ENCODE results near the gene ZNF584.

ZNF584 gene

GRCh38 chr19:58379246-58379645, 29.2 kb upstream of the ZNF584 start:
- H3K36me3 ChIP-seq (ENCODE audit: insufficient read depth, low read length): no peaks in the 10 kb centered on the region
- no peaks in the 10 kb centered on the region for H3K9me3 ChIP-seq (ENCODE audit: insufficient read depth, low read depth, low read length)
- no peaks in the 10 kb centered on the region for H4K20me1 ChIP-seq (ENCODE audit: insufficient read depth, low read length, poor library complexity, severe bottlenecking)
- TF ChIP-seq CTCF (conservative IDR thresholded peaks at IDR 0.05; ENCODE audit: low read length) (no peak), EZH2phosphoT487 (IDR thresholded peaks at IDR 0.05; ENCODE audit: borderline replicate concordance) (no peak)
- H3K9me2 ChIP-seq (replicated peaks; ENCODE audit: low read depth, low read length): no peaks in the 10 kb centered on the region
- no peak overlapping the region for H2AFZ ChIP-seq (ENCODE audit: low read length)
- no peaks in the 10 kb centered on the region for H3F3A ChIP-seq (ENCODE audit: low read depth)
- peaks cover 9% of the 10 kb centered on the region for H3K4me1 ChIP-seq (ENCODE audit: insufficient read depth, low read length, poor library complexity, severe bottlenecking)
- no peaks in the 10 kb centered on the region for H3K27me3 ChIP-seq (ENCODE audit: insufficient read depth, low read length, poor library complexity, severe bottlenecking)
- H3K4me2 ChIP-seq (ENCODE audit: low read depth, low read length, poor library complexity, severe bottlenecking): peak overlapping the region; percentile 81
- peak overlapping the region; percentile 77 for H3K4me3 ChIP-seq (ENCODE audit: low read length, poor library complexity, severe bottlenecking)
- H3K79me2 ChIP-seq (ENCODE audit: insufficient read depth, low read length): no peaks in the 10 kb centered on the region
- H3K9ac ChIP-seq (ENCODE audit: low read depth, low read length, poor library complexity, severe bottlenecking): peak overlapping the region; percentile 83

GRCh38 chr19:58380037-58380661, 28.3 kb upstream of the ZNF584 start:
- no peaks in the 10 kb centered on the region for H3K36me3 ChIP-seq (ENCODE audit: insufficient read depth, low read length)
- no peaks in the 10 kb centered on the region for H3F3A ChIP-seq (ENCODE audit: low read depth)
- H3K9me3 ChIP-seq (ENCODE audit: insufficient read depth, low read depth, low read length): no peaks in the 10 kb centered on the region
- peak overlapping the region; percentile 83 for H3K9ac ChIP-seq (ENCODE audit: low read depth, low read length, poor library complexity, severe bottlenecking)
- peaks cover 11% of the 10 kb centered on the region for H3K4me1 ChIP-seq (ENCODE audit: insufficient read depth, low read length, poor library complexity, severe bottlenecking)
- no peaks in the 10 kb centered on the region for H3K9me2 ChIP-seq (replicated peaks; ENCODE audit: low read depth, low read length)
- H3K27me3 ChIP-seq (ENCODE audit: insufficient read depth, low read length, poor library complexity, severe bottlenecking): no peaks in the 10 kb centered on the region
- peak overlapping the region; percentile 77 for H3K4me3 ChIP-seq (ENCODE audit: low read length, poor library complexity, severe bottlenecking)
- H2AFZ ChIP-seq (ENCODE audit: low read length): peak overlapping the region; percentile 92
- H3K79me2 ChIP-seq (ENCODE audit: insufficient read depth, low read length): peaks cover 6% of the 10 kb centered on the region; the same call in 1 of the 2 replicates
- peak overlapping the region; percentile 81 for H3K4me2 ChIP-seq (ENCODE audit: low read depth, low read length, poor library complexity, severe bottlenecking)
- no peak for TF ChIP-seq CTCF (conservative IDR thresholded peaks at IDR 0.05; ENCODE audit: low read length)
- no peak for TF ChIP-seq EZH2phosphoT487 (IDR thresholded peaks at IDR 0.05; ENCODE audit: borderline replicate concordance)
- H4K20me1 ChIP-seq (ENCODE audit: insufficient read depth, low read length, poor library complexity, severe bottlenecking): no peaks in the 10 kb centered on the region

DNA sequence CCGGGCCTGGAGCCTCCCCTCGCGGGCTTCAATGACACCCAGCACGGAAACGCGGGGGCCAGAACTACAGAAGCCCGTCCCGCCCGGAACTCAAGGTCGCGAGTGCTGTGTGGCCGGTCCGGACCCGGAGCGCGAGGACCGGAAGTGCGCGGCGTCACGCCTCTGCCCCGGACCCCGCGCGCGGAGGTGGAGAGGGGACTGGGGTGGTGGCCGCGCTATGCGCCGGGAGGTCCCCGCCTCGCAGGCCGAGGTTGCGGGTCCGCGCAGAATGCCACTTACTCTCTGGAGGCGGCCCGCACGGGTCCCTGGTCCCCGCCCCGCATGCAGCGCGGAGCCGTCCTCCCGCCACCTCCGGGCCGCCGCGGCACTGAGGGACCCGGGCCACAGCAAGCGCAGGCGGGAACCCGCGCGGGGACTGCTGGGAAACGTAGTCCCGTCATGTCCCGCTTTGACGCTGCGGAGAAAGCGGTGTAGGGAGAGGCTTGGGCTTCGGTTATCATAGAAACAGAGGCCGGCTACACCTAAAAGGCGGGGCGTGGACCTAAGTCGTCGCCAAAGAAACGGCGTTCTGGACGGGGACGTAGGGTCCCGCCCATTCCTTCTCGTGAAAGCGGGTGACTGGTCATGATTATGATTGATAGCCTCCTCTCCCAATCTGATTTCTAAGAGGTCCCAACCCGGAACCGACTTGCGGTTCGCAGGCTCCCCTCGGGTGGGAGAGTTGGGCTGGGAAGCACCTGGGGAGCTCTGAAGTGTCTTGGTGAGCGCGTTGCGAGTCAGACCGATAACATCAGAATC, 27.6 kb upstream of the ZNF584 start, which contains the start of gene ZNF837:
Gene ZNF837, minus strand, starts transcription at position 369 of the 798 bp plus-strand sequence. CDS start 11,698 bp downstream, outside the sequence.
- Histone ChIP-seq H3K4me2 (ENCODE audit: low read depth, low read length, poor library complexity, severe bottlenecking) (peak within 1 kb of the TSS; percentile 84), H3K9ac (ENCODE audit: low read depth, low read length, poor library complexity, severe bottlenecking) (peak within 1 kb of the TSS; percentile 83), H3K36me3 (ENCODE audit: insufficient read depth, low read length) (no peaks in the 10 kb centered on the region), H3K9me2 (replicated peaks; ENCODE audit: low read depth, low read length) (no peaks in the 10 kb centered on the region), H3K27me3 (ENCODE audit: insufficient read depth, low read length, poor library complexity, severe bottlenecking) (no peaks in the 10 kb centered on the region), H3K4me1 (ENCODE audit: insufficient read depth, low read length, poor library complexity, severe bottlenecking) (peaks cover 18% of the 10 kb centered on the region), H3K4me3 (ENCODE audit: low read length, poor library complexity, severe bottlenecking) (peak within 1 kb of the TSS; percentile 77), H4K20me1 (ENCODE audit: insufficient read depth, low read length, poor library complexity, severe bottlenecking) (no peaks in the 10 kb centered on the region), H3K79me2 (ENCODE audit: insufficient read depth, low read length) (peaks cover 13% of the 10 kb centered on the region; the same call in 1 of the 2 replicates), H3F3A (ENCODE audit: low read depth) (no peaks in the 10 kb centered on the region), H3K9me3 (ENCODE audit: insufficient read depth, low read depth, low read length) (no peaks in the 10 kb centered on the region), H2AFZ (ENCODE audit: low read length) (peak within 1 kb of the TSS; percentile 92)
- no peak for TF ChIP-seq CTCF (conservative IDR thresholded peaks at IDR 0.05; ENCODE audit: low read length)

Measured in Loucy (cell line).